Astrocyte (in vitro differentiated cells and primary cell): ENCODE data around the gene TPT1.

ENCODE experiments used
- CTCF ChIP-seq: IDR thresholded peaks from 2 replicates; pipeline ENCODE4 v1.5.1; 2011; ENCODE audit warnings: low read depth, mild to moderate bottlenecking, inconsistent platforms, low read length, moderate library complexity; ENCODE audit not compliant: insufficient read depth
- EZH2 ChIP-seq: IDR thresholded peaks from 2 replicates; pipeline ENCODE4 v1.6.1; 2012; ENCODE audit warnings: mild to moderate bottlenecking, low read length, inconsistent platforms; ENCODE audit not compliant: insufficient read depth

- no peak for TF ChIP-seq CTCF
- no peak for TF ChIP-seq EZH2
Observed at GRCh38 chr13:45333251-45333976, 7.6 kb downstream of the TPT1 start.
